Activated naive CD4-positive, alpha-beta T cell treated with anti-CD3 and anti-CD28 coated beads, Interleukin-2, amount 10 ng/mL, durations not matched to agents 7 days and 5 days (primary cell): ENCODE results near the gene CDC34.
"Not testable (repeated sequence)": the region's sequence is repeated elsewhere in the genome, so short reads cannot be mapped to it uniquely, and the experiment has no call there.

Experiments used
- CTCF ChIA-PET: fragments of 350-600 bp; sonication (Branson Sonifier 250); formaldehyde crosslinking; loops from one replicate; lab custom pipeline; 2021; ENCODE audit warnings: antibody characterized with exemption; lab: Charles Lee
- DNase-seq: peaks from one replicate; pipeline ENCODE4 v3.0.0-alpha.2; 2020
- H3K27ac Mint-ChIP-seq: one replicate; pipeline ENCODE4 v1.8.0; 2021; ENCODE audit warnings: mild to moderate bottlenecking, moderate library complexity, mixed read lengths
- H3K27me3 Mint-ChIP-seq: one replicate; pipeline ENCODE4 v1.8.0; 2021; ENCODE audit warnings: mild to moderate bottlenecking, mixed read lengths
- H3K36me3 Mint-ChIP-seq: one replicate; pipeline ENCODE4 v1.8.0; 2021; ENCODE audit warnings: mixed read lengths
- H3K4me1 Mint-ChIP-seq: one replicate; pipeline ENCODE4 v1.8.0; 2021; ENCODE audit warnings: mixed read lengths
- H3K4me3 Mint-ChIP-seq: one replicate; pipeline ENCODE4 v1.8.0; 2021; ENCODE audit warnings: mild to moderate bottlenecking, moderate library complexity, mixed read lengths
- H3K9me3 Mint-ChIP-seq: one replicate; pipeline ENCODE4 v1.8.0; 2021; ENCODE audit warnings: mixed read lengths

The CDC34 gene

GRCh38 chr19:584240-585001, 52.9 kb downstream of the CDC34 start:
- peak; percentile 75 for DNase-seq
- H3K4me3 Mint-ChIP-seq, result no peak overlapping the region
- CTCF ChIA-PET, result interaction anchor here (0.6 to 2.2 kb wide), 13 partner anchors 8 to 153 kb away, joined by 3 to 13 read pairs (median 3); partner anchors contain the start of gene CDC34

GRCh38 chr19:585146-585545, 53.6 kb downstream of the CDC34 start:
- DNase-seq, H3K4me1 Mint-ChIP-seq, H3K4me3 Mint-ChIP-seq, H3K9me3 Mint-ChIP-seq, H3K36me3 Mint-ChIP-seq, H3K27ac Mint-ChIP-seq: not testable (repeated sequence)
- peaks cover 30% of the 10 kb centered on the region for H3K27me3 Mint-ChIP-seq
- CTCF ChIA-PET, result interaction anchor here (0.6 to 2.2 kb wide), 8 partner anchors 9 to 152 kb away, joined by 3 to 13 read pairs (median 4); no protein-coding TSS in a partner anchor

More at GRCh38 chr19:584240-585001, 52.9 kb downstream of the CDC34 start:
- H3K27ac Mint-ChIP-seq, result no peak overlapping the region
- H3K4me1 Mint-ChIP-seq, result peaks cover 8% of the 10 kb centered on the region
- peaks cover 30% of the 10 kb centered on the region for H3K27me3 Mint-ChIP-seq
- H3K36me3 Mint-ChIP-seq, result peaks cover 4% of the 10 kb centered on the region
- no peaks in the 10 kb centered on the region for H3K9me3 Mint-ChIP-seq

DNA sequence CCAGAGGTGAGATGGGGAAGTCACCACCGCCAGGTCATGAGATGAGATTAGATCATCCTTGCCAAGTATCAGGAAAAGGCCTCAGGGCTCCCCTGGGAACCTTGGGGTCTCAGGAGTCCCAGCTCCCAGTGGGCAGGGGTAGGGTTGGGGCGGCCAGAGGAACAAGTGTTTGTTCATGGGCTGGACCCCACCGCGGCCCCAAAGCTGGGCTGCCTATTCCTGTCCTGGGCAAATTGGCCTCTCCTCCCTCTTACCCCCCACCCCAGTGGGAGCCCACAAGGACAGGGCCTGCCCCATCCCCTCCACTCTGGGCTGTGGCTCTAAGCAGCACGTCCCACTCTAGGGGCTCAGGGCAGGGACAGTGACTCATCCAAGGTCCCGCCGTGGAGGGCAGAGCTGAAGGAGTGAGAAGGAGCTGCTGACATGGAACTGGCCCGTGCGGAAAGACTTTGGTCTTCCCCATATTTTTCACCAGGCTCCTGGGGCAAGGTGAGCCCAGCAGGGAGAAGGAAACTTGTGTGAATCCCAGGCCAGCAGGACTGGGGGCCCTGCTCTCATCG, 54.1 kb downstream of the CDC34 start:
- peaks cover 4% of the 10 kb centered on the region for H3K36me3 Mint-ChIP-seq
- CTCF ChIA-PET, result interaction anchor here (1.0 to 2.2 kb wide), 3 partner anchors 11 to 148 kb away, joined by 3 to 13 read pairs (median 7); no protein-coding TSS in a partner anchor
- H3K4me1 Mint-ChIP-seq, result peaks cover 10% of the 10 kb centered on the region
- DNase-seq, result no peak
- H3K9me3 Mint-ChIP-seq, result no peaks in the 10 kb centered on the region
- H3K27ac Mint-ChIP-seq, result no peak overlapping the region
- H3K4me3 Mint-ChIP-seq, result no peak overlapping the region
- H3K27me3 Mint-ChIP-seq, result peaks cover 35% of the 10 kb centered on the region

DNA sequence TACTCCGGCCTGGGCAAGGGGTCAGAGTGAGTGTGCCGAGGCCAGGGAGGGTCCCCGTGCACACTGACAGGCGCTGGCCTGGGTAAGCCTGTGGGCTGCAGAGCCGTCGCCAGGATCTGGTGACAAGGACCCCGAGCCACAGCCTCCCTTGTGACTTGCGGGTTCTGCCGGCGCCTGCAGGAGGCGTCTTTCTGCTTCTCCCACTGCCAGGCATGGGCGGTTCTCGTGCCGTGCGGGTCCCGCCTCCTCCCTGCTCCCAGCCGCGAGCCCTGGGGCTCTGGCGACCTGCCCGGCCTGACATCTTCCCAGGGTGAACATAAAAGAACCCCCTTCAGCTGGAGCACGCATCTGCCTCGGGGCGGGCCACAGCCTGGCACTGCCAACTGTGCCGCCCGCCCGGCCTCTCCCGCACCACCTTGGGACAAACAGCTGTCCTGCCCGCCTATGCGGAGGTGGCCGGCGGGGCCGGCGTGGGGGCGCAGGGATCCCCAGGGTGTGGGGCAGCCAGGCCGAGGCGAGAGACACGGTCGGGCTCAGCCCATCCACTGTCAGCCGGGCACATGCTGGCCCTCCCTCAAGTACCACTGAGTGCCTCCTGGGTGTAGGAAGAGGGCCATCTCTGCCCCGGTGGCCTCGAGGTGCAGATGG, 56.7 kb downstream of the CDC34 start:
- Mint-ChIP-seq H3K36me3 (no peaks in the 10 kb centered on the region), H3K4me1 (peaks cover 12% of the 10 kb centered on the region), H3K4me3 (no peak overlapping the region), H3K9me3 (no peaks in the 10 kb centered on the region), H3K27ac (no peak overlapping the region), H3K27me3 (peaks cover 61% of the 10 kb centered on the region)
- DNase-seq, result peak; percentile 83
- CTCF ChIA-PET, result interaction anchor here (0.9 to 1.0 kb wide), 2 partner anchors 11 to 39 kb away, joined by 3 to 4 read pairs; no protein-coding TSS in a partner anchor

DNA sequence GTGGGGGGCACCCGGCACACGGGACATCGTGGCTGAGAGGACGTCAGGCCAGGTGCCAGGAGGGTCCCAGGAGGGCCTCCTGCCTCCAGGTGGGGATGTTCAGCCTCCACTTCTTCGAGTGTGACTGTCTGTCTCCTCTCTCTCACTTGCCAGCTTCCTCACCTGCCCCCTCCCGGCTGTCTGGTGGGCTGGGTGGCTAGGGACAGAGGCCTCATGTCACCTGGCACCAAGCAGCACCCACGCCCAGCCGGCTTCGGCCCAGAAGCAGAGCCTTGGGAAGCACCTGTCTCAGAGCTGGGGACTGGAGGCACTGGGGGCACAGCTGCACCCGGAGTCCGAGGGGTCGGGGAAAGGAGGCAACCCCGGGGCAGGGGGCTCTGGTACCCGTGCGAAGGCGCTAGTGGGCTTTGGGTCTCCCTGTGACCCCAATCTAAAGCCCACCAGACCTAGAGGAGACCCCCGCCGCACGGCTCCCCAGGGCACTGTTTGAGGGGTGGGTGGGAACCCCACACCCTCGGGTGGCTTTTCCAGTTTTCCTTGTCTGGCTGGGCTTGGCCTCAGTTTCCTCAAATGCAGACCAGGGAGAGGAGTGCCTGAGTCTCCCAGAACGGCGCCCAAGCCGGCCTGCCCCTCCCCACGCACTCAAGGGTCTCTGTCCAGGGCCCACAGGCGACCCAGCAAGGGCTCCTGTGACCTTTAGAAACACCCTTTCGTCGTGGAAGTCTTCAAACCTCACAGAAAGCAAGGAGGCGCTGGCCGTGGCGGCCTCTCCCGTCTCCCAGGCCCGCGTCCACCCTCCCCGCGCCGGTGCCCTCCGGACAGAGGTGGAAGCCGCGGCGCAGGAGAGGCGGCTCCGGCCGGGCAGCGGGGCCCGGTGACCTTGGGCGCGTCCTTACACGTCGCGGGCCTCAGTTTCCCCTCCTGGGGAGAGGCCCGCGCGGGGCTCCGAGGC, 57.5 kb downstream of the CDC34 start:
- Mint-ChIP-seq H3K27ac (no peak overlapping the region), H3K27me3 (peaks cover 69% of the 10 kb centered on the region), H3K4me3 (no peak overlapping the region), H3K36me3 (no peaks in the 10 kb centered on the region), H3K4me1 (peaks cover 10% of the 10 kb centered on the region), H3K9me3 (no peaks in the 10 kb centered on the region)
- no peak for DNase-seq
- CTCF ChIA-PET, result interaction anchor here (0.9 kb wide), 1 partner anchor 38 kb away, joined by 4 read pairs; no protein-coding TSS in a partner anchor

- H3K27ac Mint-ChIP-seq, result no peak within 1 kb of the TSS
- no peaks in the 10 kb centered on the region for H3K9me3 Mint-ChIP-seq
- H3K27me3 Mint-ChIP-seq, result peaks cover 73% of the 10 kb centered on the region
- H3K4me1 Mint-ChIP-seq, result peaks cover 10% of the 10 kb centered on the region
- H3K36me3 Mint-ChIP-seq, result no peaks in the 10 kb centered on the region
- peak within 1 kb of the TSS; percentile 33 for H3K4me3 Mint-ChIP-seq
- CTCF ChIA-PET, result no interaction called here
- DNase-seq, result no peak
Measured at GRCh38 chr19:589693-590395, 58.3 kb downstream of the CDC34 start, which contains the start of gene HCN2. TSS of gene HCN2 (plus strand) at chr19:589881. CDS start at chr19:589946, 65 bp downstream.

DNA sequence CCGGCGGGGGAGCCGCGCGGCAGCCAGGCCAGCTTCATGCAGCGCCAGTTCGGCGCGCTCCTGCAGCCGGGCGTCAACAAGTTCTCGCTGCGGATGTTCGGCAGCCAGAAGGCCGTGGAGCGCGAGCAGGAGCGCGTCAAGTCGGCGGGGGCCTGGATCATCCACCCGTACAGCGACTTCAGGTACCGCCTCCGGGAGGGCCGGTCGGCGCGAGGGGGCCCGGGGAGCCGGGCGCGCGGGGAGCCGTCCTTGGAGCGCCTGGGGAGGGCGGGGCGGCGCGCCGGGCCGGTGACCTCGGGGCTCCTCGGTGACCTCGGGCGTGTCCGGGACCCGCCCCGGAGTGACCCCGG, 58.8 kb downstream of the CDC34 start:
- Mint-ChIP-seq H3K4me3 (peak overlapping the region; percentile 33), H3K4me1 (peaks cover 10% of the 10 kb centered on the region), H3K27me3 (peaks cover 76% of the 10 kb centered on the region), H3K27ac (no peak overlapping the region), H3K9me3 (no peaks in the 10 kb centered on the region), H3K36me3 (no peaks in the 10 kb centered on the region)
- peak; percentile 57 for DNase-seq
- CTCF ChIA-PET, result no interaction called here

- Mint-ChIP-seq H3K27ac (no peak overlapping the region), H3K27me3 (peaks cover 79% of the 10 kb centered on the region), H3K9me3 (no peaks in the 10 kb centered on the region), H3K4me3 (no peak overlapping the region), H3K4me1 (peaks cover 10% of the 10 kb centered on the region), H3K36me3 (no peaks in the 10 kb centered on the region)
- DNase-seq, result no peak
- CTCF ChIA-PET, result no interaction called here
Measured at GRCh38 chr19:590750-591098, 59.2 kb downstream of the CDC34 start.

DNA sequence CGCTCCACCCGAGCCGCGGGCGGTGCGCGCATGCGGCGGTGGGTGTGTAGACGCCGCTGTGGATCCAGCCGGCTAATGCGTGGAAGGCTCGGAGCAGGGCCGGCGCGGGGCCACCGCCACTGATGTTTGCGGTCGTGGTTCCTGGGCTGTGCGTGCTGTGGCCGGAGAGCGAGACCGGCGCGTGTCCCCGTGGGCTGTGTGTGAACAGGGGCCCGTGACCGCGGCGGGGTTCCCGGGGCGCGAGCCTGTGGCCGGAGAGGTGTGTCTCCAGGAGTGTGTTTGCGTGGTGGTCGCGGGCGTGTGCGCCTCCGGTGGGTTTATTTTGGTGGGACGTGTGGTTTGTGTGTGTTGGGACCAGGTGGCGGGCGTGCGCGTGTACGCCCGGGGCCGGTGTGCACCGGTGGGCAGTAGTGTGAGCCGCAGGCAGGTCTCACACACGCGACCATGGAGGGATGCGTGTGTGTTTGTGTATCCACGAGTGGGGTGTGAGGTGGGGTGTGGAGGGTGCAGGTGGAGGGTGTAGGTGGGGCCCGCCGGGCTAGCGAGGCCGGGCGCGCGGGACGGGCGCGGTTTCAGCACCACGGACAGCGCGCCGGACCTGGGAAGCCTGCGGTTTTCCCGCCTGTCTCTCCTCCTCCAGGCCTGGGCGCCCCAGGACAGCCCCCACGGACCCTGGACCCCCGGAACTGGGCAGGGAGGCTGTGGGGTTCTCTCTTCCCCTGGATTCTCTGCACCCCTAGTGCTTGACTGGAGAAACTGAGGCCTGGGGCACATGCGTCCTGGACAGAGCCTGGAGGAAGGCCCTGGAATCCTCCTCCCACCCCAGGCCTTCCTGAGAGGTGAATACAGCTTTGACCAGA, 59.8 kb downstream of the CDC34 start:
- Mint-ChIP-seq H3K27me3 (peaks cover 77% of the 10 kb centered on the region), H3K9me3 (no peaks in the 10 kb centered on the region), H3K36me3 (no peaks in the 10 kb centered on the region), H3K4me3 (peak overlapping the region; percentile 18), H3K27ac (peak overlapping the region; percentile 52), H3K4me1 (peaks cover 10% of the 10 kb centered on the region)
- CTCF ChIA-PET, result no interaction called here
- no peak for DNase-seq
